H9 (cell line): ENCODE results near the gene GRM3. TPM values are rescaled to one million over a fixed set of nuclear protein-coding genes. Genes with fewer than 3 reads are reported as not detected.

Source experiments
- DNase-seq: peaks from one replicate; pipeline ENCODE4 v3.0.0-alpha.2; 2017
- H2AFZ ChIP-seq: one replicate; pipeline ENCODE4 v1.6.1; 2013; ENCODE audit warnings: mild to moderate bottlenecking, low read length, control low read depth, moderate library complexity
- H2AK5ac ChIP-seq: 2 replicates; pipeline ENCODE4 v1.6.1; 2013; ENCODE audit warnings: low read length, control low read depth, mixed read lengths; ENCODE audit not compliant: insufficient read length
- H2BK120ac ChIP-seq: one replicate; pipeline ENCODE4 v1.6.1; 2013; ENCODE audit warnings: low read depth, mild to moderate bottlenecking, low read length, control low read depth, inconsistent platforms; ENCODE audit not compliant: poor library complexity, severe bottlenecking
- H2BK12ac ChIP-seq: 2 replicates; pipeline ENCODE4 v1.6.1; 2013; ENCODE audit warnings: low read length, control low read depth, mixed read lengths, low read depth; ENCODE audit not compliant: insufficient read length
- H2BK15ac ChIP-seq: 2 replicates; pipeline ENCODE4 v1.6.1; 2013; ENCODE audit warnings: low read depth, low read length, control low read depth
- H2BK20ac ChIP-seq: one replicate; pipeline ENCODE4 v1.6.1; 2013; ENCODE audit warnings: low read depth, mild to moderate bottlenecking, low read length, control low read depth, inconsistent platforms; ENCODE audit not compliant: poor library complexity, severe bottlenecking
- H2BK5ac ChIP-seq: 2 replicates; pipeline ENCODE4 v1.6.1; 2013; ENCODE audit warnings: low read length, control low read depth, mixed read lengths; ENCODE audit not compliant: insufficient read length
- H3K14ac ChIP-seq: 2 replicates; pipeline ENCODE4 v1.6.1; 2013; ENCODE audit warnings: low read length, control low read depth; ENCODE audit not compliant: insufficient read depth
- H3K18ac ChIP-seq: 2 replicates; pipeline ENCODE4 v1.6.1; 2013; ENCODE audit warnings: low read depth, mild to moderate bottlenecking, mixed read lengths, low read length, control low read depth; ENCODE audit not compliant: insufficient read length
- H3K23ac ChIP-seq: 2 replicates; pipeline ENCODE4 v1.6.1; 2013; ENCODE audit warnings: low read length, control low read depth, mixed read lengths, low read depth; ENCODE audit not compliant: insufficient read length
- H3K23me2 ChIP-seq: 2 replicates; pipeline ENCODE4 v1.6.1; 2013; ENCODE audit warnings: low read depth, mild to moderate bottlenecking, mixed read lengths, low read length, control low read depth; ENCODE audit not compliant: insufficient read length, poor library complexity, severe bottlenecking
- H3K27ac ChIP-seq: 2 replicates; pipeline ENCODE4 v1.5.1; 2013; ENCODE audit warnings: low read length, control low read depth, mixed read lengths, low read depth; ENCODE audit not compliant: insufficient read length
- H3K27me3 ChIP-seq: 2 replicates; pipeline ENCODE4 v1.6.1; 2013; ENCODE audit warnings: low read length, control low read depth, inconsistent platforms; ENCODE audit not compliant: insufficient read depth
- H3K4ac ChIP-seq: 2 replicates; pipeline ENCODE4 v1.6.1; 2013; ENCODE audit warnings: low read depth, mild to moderate bottlenecking, control low read depth, inconsistent platforms, low read length, moderate library complexity
- H3K4me1 ChIP-seq: 2 replicates; pipeline ENCODE4 v1.6.1; 2013; ENCODE audit warnings: low read length, control low read depth, inconsistent platforms; ENCODE audit not compliant: insufficient read depth
- H3K4me2 ChIP-seq: 2 replicates; pipeline ENCODE4 v1.6.1; 2013; ENCODE audit warnings: low read length, control low read depth, mixed read lengths; ENCODE audit not compliant: insufficient read length, insufficient read depth
- H3K56ac ChIP-seq: 2 replicates; pipeline ENCODE4 v1.6.1; 2013; ENCODE audit warnings: low read depth, mild to moderate bottlenecking, mixed read lengths, low read length, control low read depth; ENCODE audit not compliant: insufficient read length
- H3K79me1 ChIP-seq: 2 replicates; pipeline ENCODE4 v1.6.1; 2013; ENCODE audit warnings: low read depth, mild to moderate bottlenecking, moderate library complexity, low read length, control low read depth, inconsistent platforms; ENCODE audit not compliant: insufficient read depth, poor library complexity, severe bottlenecking
- H3K79me2 ChIP-seq: 2 replicates; pipeline ENCODE4 v1.6.1; 2013; ENCODE audit warnings: low read length, control low read depth, inconsistent platforms; ENCODE audit not compliant: insufficient read depth
- H3K9ac ChIP-seq: 2 replicates; pipeline ENCODE4 v1.6.1; 2013; ENCODE audit warnings: low read length, control low read depth, mixed read lengths; ENCODE audit not compliant: insufficient read length; ENCODE audit errors: extremely low read depth
- H3K9me3 ChIP-seq: one replicate; pipeline ENCODE4 v1.6.1; 2013; ENCODE audit warnings: low read depth, low read length, inconsistent platforms; ENCODE audit not compliant: control insufficient read depth
- H3T11ph ChIP-seq: one replicate; pipeline ENCODE4 v1.6.1; 2013; ENCODE audit warnings: mild to moderate bottlenecking, low read length, control low read depth, inconsistent platforms
- H4K20me1 ChIP-seq: one replicate; pipeline ENCODE4 v1.6.1; 2013; ENCODE audit not compliant: control insufficient read depth, insufficient read length, insufficient read depth
- H4K5ac ChIP-seq: 2 replicates; pipeline ENCODE4 v1.6.1; 2013; ENCODE audit warnings: low read depth, mild to moderate bottlenecking, mixed read lengths, low read length, control low read depth; ENCODE audit not compliant: insufficient read length
- H4K8ac ChIP-seq: replicated peaks from 2 replicates; pipeline ENCODE4 v1.6.1; 2013; ENCODE audit warnings: low read length, control low read depth, mixed read lengths, low read depth; ENCODE audit not compliant: insufficient read length
- H4K91ac ChIP-seq: 2 replicates; pipeline ENCODE4 v1.6.1; 2013; ENCODE audit warnings: low read depth, mild to moderate bottlenecking, moderate library complexity, mixed read lengths, low read length, control low read depth; ENCODE audit not compliant: insufficient read length
- H3K27ac Mint-ChIP-seq, 3 experiments: 2 replicates in 2 of 3; 3 replicates in 1 of 3; pipeline ENCODE4 v1.8.0; 2020 to 2021; ENCODE audit warnings: mixed read lengths in 3 of 3, mild to moderate bottlenecking in 1 of 3, moderate library complexity in 1 of 3
- H3K27me3 Mint-ChIP-seq: 2 replicates; pipeline ENCODE4 v1.8.0; 2021; ENCODE audit warnings: low read depth, mild to moderate bottlenecking, moderate library complexity, mixed read lengths
- H3K36me3 Mint-ChIP-seq, 3 experiments: 2 replicates in 2 of 3; 3 replicates in 1 of 3; pipeline ENCODE4 v1.8.0; 2020 to 2021; ENCODE audit warnings: low read depth in 3 of 3, mixed read lengths in 3 of 3; ENCODE audit not compliant: insufficient read depth in 1 of 3
- H3K4me1 Mint-ChIP-seq, 2 experiments: 2 replicates each; pipeline ENCODE4 v1.8.0; 2020; ENCODE audit warnings: mixed read lengths in 2 of 2
- H3K4me3 Mint-ChIP-seq, 2 experiments: 2 replicates in 1 of 2; 3 replicates in 1 of 2; pipeline ENCODE4 v1.8.0; 2020 to 2021; ENCODE audit warnings: mild to moderate bottlenecking in 2 of 2, mixed read lengths in 2 of 2, moderate library complexity in 1 of 2
- H3K9me3 Mint-ChIP-seq, 2 experiments: 2 replicates in 1 of 2; 3 replicates in 1 of 2; pipeline ENCODE4 v1.8.0; 2020; ENCODE audit warnings: mild to moderate bottlenecking in 2 of 2, mixed read lengths in 2 of 2, moderate library complexity in 1 of 2
- WGBS: extraction: QIAGEN DNeasy Blood & Tissue Kit; methylation state at CpG from one replicate; pipeline ENCODE4 v1.1.7; 2013; ENCODE audit warnings: missing lambda C conversion rate, low lambda C conversion rate, mixed read lengths; ENCODE audit not compliant: insufficient read length; ENCODE audit errors: extremely low coverage; 5-methylcytosine and 5-hydroxymethylcytosine counted together
- total RNA-seq: library from RNA; stranded (reverse); gene quantifications from 2 replicates; pipeline ENCODE4 v1.2.1, GENCODE V29; 2021
- TF ChIP-seq, protein P1 (sequence below): fragments of 200-600 bp; sonication (generic); conservative IDR thresholded peaks from 3 replicates; pipeline ENCODE4 v1.8.0; 2021; ENCODE audit warnings: antibody characterized with exemption, mild to moderate bottlenecking

Gene GRM3
- total RNA-seq, 1 experiment from 2014 or later = 0.15 TPM

- peaks cover 11 to 14% of the 10 kb centered on the region in 2 experiments for H3K4me1 Mint-ChIP-seq
- no peak for DNase-seq
- Histone ChIP-seq H3T11ph (no peak overlapping the region), H4K5ac (no peak overlapping the region), H3K9ac (no peak overlapping the region), H3K27me3 (no peaks in the 10 kb centered on the region), H3K18ac (no peak overlapping the region), H3K79me2 (no peaks in the 10 kb centered on the region), H2AFZ (no peak overlapping the region), H3K23ac (no peak overlapping the region), H2AK5ac (no peak overlapping the region), H3K23me2 (no peaks in the 10 kb centered on the region), H3K14ac (no peak overlapping the region), H3K4me2 (no peak overlapping the region), H3K9me3 (no peaks in the 10 kb centered on the region), H2BK20ac (no peak overlapping the region), H2BK15ac (no peak overlapping the region), H2BK120ac (no peak overlapping the region), H3K79me1 (no peaks in the 10 kb centered on the region), H3K4ac (no peak overlapping the region), H4K91ac (no peak overlapping the region), H2BK5ac (no peak overlapping the region), H4K20me1 (no peaks in the 10 kb centered on the region), H4K8ac (no peak overlapping the region), H3K56ac (no peak overlapping the region), H2BK12ac (no peak overlapping the region), H3K27ac (no peak overlapping the region), H3K4me1 (peaks cover 3% of the 10 kb centered on the region; the same call in 1 of the 2 replicates)
- H3K9me3 Mint-ChIP-seq = peaks cover 0 to 3% of the 10 kb centered on the region in 2 experiments; a peak in 2 of 5 replicates
- TF ChIP-seq, protein P1, sequence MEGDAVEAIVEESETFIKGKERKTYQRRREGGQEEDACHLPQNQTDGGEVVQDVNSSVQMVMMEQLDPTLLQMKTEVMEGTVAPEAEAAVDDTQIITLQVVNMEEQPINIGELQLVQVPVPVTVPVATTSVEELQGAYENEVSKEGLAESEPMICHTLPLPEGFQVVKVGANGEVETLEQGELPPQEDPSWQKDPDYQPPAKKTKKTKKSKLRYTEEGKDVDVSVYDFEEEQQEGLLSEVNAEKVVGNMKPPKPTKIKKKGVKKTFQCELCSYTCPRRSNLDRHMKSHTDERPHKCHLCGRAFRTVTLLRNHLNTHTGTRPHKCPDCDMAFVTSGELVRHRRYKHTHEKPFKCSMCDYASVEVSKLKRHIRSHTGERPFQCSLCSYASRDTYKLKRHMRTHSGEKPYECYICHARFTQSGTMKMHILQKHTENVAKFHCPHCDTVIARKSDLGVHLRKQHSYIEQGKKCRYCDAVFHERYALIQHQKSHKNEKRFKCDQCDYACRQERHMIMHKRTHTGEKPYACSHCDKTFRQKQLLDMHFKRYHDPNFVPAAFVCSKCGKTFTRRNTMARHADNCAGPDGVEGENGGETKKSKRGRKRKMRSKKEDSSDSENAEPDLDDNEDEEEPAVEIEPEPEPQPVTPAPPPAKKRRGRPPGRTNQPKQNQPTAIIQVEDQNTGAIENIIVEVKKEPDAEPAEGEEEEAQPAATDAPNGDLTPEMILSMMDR = no peak
- no peak overlapping the region for H3K4me3 Mint-ChIP-seq
- H3K27ac Mint-ChIP-seq = no peak overlapping the region
- no CpG with 5 or more reads among the region's 2 CpGs for WGBS
- H3K27me3 Mint-ChIP-seq = no peaks in the 10 kb centered on the region
- peaks cover 8 to 21% (median 13%) of the 10 kb centered on the region in 3 experiments; a peak in 6 of 7 replicates for H3K36me3 Mint-ChIP-seq
Observed at GRCh38 chr7:86863452-86863851, 219.7 kb downstream of the GRM3 start.
